Endothelial cell of umbilical vein (primary cell): ENCODE measurements around the gene CT55. TPM values are rescaled to one million over a fixed set of nuclear protein-coding genes. Genes with fewer than 3 reads are reported as not detected.
"Not testable (repeated sequence)": the region's sequence is repeated elsewhere in the genome, so short reads cannot be mapped to it uniquely, and the experiment has no call there.

Experiments
- BruUV-seq: library from RNA; stranded (reverse); fragments of 400-500 nt; replicated peaks from 2 replicates; lab custom pipeline; 2021; lab: Mats Ljungman, UMichigan
- CTCF ChIA-PET: fragments of 300-600, 350-600 bp; sonication (Branson Sonifier 250); formaldehyde crosslinking; loops from one replicate; lab custom pipeline; 2021; ENCODE audit warnings: antibody characterized with exemption, inconsistent platforms; lab: Charles Lee
- POLR2A ChIA-PET: fragments of 300-600, 350-600 bp; sonication (Branson Sonifier 250); formaldehyde crosslinking; loops from one replicate; lab custom pipeline; 2021; ENCODE audit warnings: antibody characterized with exemption, inconsistent platforms; lab: Charles Lee
- DNase-seq: peaks from one replicate; pipeline ENCODE4 v3.0.0-alpha.2; 2011; ENCODE audit warnings: low read depth, low spot score
- FAIRE-seq: peaks from 2 replicates; lab custom pipeline; 2011; peaks lifted over from hg19 to GRCh38; lab: Jason Lieb, UNC
- H2AFZ ChIP-seq: 2 replicates; pipeline ENCODE4 v1.6.0; 2012; ENCODE audit warnings: low read depth, low read length, control low read depth, inconsistent platforms
- H3K27ac ChIP-seq: 2 replicates; pipeline ENCODE4 v1.5.1; 2011; ENCODE audit warnings: low read depth, mild to moderate bottlenecking, control low read depth, low read length, moderate library complexity; ENCODE audit not compliant: insufficient read depth
- H3K27me3 ChIP-seq, 2 experiments: 2 replicates each; pipeline versions ENCODE4 v1.6.0 to v1.6.1; 2011; ENCODE audit warnings: low read length in 2 of 2, mixed read lengths in 1 of 2; ENCODE audit not compliant: control insufficient read depth in 2 of 2, insufficient read depth in 2 of 2
- H3K36me3 ChIP-seq, 2 experiments: 2 replicates in 1 of 2; 3 replicates in 1 of 2; pipeline ENCODE4 v1.5.1; 2011; ENCODE audit warnings: low read length in 2 of 2, mild to moderate bottlenecking in 1 of 2, moderate library complexity in 1 of 2; ENCODE audit not compliant: control insufficient read depth in 2 of 2, insufficient read depth in 2 of 2; ENCODE audit errors: extremely low read depth in 1 of 2
- H3K4me1 ChIP-seq: 3 replicates; pipeline ENCODE4 v1.5.1; 2011; ENCODE audit warnings: mild to moderate bottlenecking, low read length; ENCODE audit not compliant: control insufficient read depth, insufficient read depth; ENCODE audit errors: extremely low read depth
- H3K4me2 ChIP-seq: 2 replicates; pipeline ENCODE4 v1.6.1; 2011; ENCODE audit warnings: low read length, control low read depth, mixed read lengths; ENCODE audit not compliant: insufficient read depth
- H3K4me3 ChIP-seq, 3 experiments: fragments of 200-600 bp in 1 of 3; sonication (generic), shearing (Covaris generic) in 1 of 3; replicated peaks in 1 of 3; 2 replicates each; pipeline ENCODE4 v1.5.1; 2011 to 2016; ENCODE audit warnings: control low read depth in 3 of 3, low read length in 3 of 3, mild to moderate bottlenecking in 2 of 3, inconsistent platforms in 1 of 3, low read depth in 1 of 3, moderate library complexity in 1 of 3; ENCODE audit not compliant: insufficient read depth in 1 of 3
- H3K79me2 ChIP-seq: 2 replicates; pipeline ENCODE4 v1.6.0; 2012; ENCODE audit warnings: low read length, inconsistent platforms; ENCODE audit not compliant: control insufficient read depth, insufficient read depth
- H3K9ac ChIP-seq: replicated peaks from 2 replicates; pipeline ENCODE3; 2011; ENCODE audit warnings: low read length, control low read depth; ENCODE audit not compliant: insufficient read depth; ENCODE audit errors: extremely low read depth
- H3K9me1 ChIP-seq: replicated peaks from 3 replicates; pipeline ENCODE4 v1.6.0; 2011; ENCODE audit warnings: mild to moderate bottlenecking, low read length; ENCODE audit not compliant: control insufficient read depth, insufficient read depth; ENCODE audit errors: extremely low read depth
- H3K9me3 ChIP-seq: replicated peaks from 2 replicates; pipeline ENCODE4 v1.5.1; 2012; ENCODE audit warnings: low read length, inconsistent platforms; ENCODE audit not compliant: control insufficient read depth, insufficient read depth
- H4K20me1 ChIP-seq: replicated peaks from 2 replicates; pipeline ENCODE3; 2011; ENCODE audit warnings: mild to moderate bottlenecking, low read length; ENCODE audit not compliant: control insufficient read depth, insufficient read depth; ENCODE audit errors: extremely low read depth
- EZH2 ChIP-seq: IDR thresholded peaks from 2 replicates; pipeline ENCODE4 v1.6.1; 2012; ENCODE audit warnings: borderline replicate concordance, low read depth, mild to moderate bottlenecking, moderate library complexity, low read length, inconsistent platforms; ENCODE audit not compliant: severe bottlenecking
- FOS ChIP-seq: IDR thresholded peaks from 2 replicates; pipeline ENCODE4 v1.6.1; 2011; ENCODE audit warnings: mild to moderate bottlenecking, low read length, moderate library complexity, borderline replicate concordance; ENCODE audit not compliant: insufficient read depth
- GATA2 ChIP-seq: IDR thresholded peaks from 2 replicates; pipeline ENCODE4 v1.7.0; 2011; ENCODE audit warnings: low read depth, mild to moderate bottlenecking, moderate library complexity, mixed read lengths, low read length; ENCODE audit not compliant: insufficient read length, insufficient read depth
- JUN ChIP-seq: IDR thresholded peaks from 2 replicates; pipeline ENCODE4 v1.6.1; 2011; ENCODE audit warnings: borderline replicate concordance, low read depth; ENCODE audit not compliant: insufficient read length, insufficient read depth
- MYC ChIP-seq: IDR thresholded peaks from one replicate; pipeline ENCODE4 v1.6.1; 2011; ENCODE audit warnings: mild to moderate bottlenecking, low read depth, low read length
- POLR2A ChIP-seq: IDR thresholded peaks from 2 replicates; pipeline ENCODE4 v1.6.1; 2012; ENCODE audit warnings: low read depth, mild to moderate bottlenecking, control low read depth, low read length
- POLR2AphosphoS5 ChIP-seq: IDR thresholded peaks from 2 replicates; pipeline ENCODE4 v1.6.1; 2012; ENCODE audit warnings: low read depth, mild to moderate bottlenecking, control low read depth, low read length, moderate library complexity; ENCODE audit not compliant: insufficient read depth
- dilution Hi-C: fragments of 300-500 bp; cut with MboI; formaldehyde crosslinking; loops from one replicate; pipeline ENCODE4 v1.15.0; 2019; ENCODE audit warnings: low sequenced_read_pairs; ENCODE audit not compliant: extremely low pct_ligation_motif_present
- intact Hi-C: fragments of 100-400 bp; cut with micrococcal nuclease; formaldehyde crosslinking; loops from one replicate; pipeline ENCODE4 v1.10.0; 2022
- polyA plus RNA-seq, 4 experiments: library from polyadenylated mRNA; depleted of rRNA in 3 of 4; stranded (reverse) in 3 of 4; unstranded in 1 of 4; fragments of >200 nt; gene quantifications; 2 replicates each; pipeline versions ENCODE4 v1.2.1 to v1.2.3, GENCODE V29; 2011 to 2012; ENCODE audit warnings: missing spikeins in 1 of 4
- total RNA-seq: library from RNA; stranded (reverse); gene quantifications from 2 replicates; pipeline ENCODE4 v1.2.3, GENCODE V29; 2021
- TF ChIP-seq, protein P1 (sequence below), 2 donors: IDR thresholded peaks; 1 replicate in 1 of 2; 2 replicates in 1 of 2; pipeline ENCODE4 v1.5.1; 2011; ENCODE audit warnings: low read length in 2 of 2, mild to moderate bottlenecking in 2 of 2, moderate library complexity in 2 of 2, control low read depth in 1 of 2, inconsistent platforms in 1 of 2, low read depth in 1 of 2; ENCODE audit not compliant: insufficient read depth in 1 of 2; ENCODE audit errors: extremely low read depth in 1 of 2
- TF ChIP-seq, protein P2 (sequence below): IDR thresholded peaks from 2 replicates; pipeline ENCODE4 v1.6.1; 2011; ENCODE audit not compliant: insufficient read depth, insufficient read length

Gene CT55
- total and polyA plus RNA-seq, 2 donors (not counting 3 experiments of a cell fraction or from before 2014, with no cell fraction given), result not detected

DNA sequence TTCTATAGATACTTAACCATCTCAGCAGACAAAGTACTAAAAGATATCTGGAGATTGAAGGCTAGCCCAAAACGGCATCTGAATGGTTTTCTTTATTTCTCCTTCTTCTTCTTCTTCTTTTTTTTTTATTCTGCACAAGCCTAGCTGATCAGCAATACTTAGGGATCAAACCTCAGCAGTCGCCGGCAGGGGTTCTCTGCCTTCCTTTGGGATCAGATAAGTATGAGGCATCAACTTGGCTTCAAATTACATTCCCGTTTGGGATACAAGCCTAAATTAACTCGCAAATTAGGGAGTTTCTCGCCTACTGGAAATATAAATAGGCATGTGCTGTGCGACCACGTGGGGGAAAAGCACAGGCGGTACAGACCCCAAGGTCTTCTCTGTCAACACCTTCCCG lies 730 bp downstream of the CT55 start:
- BruUV-seq, result no TSS peak
- H3K36me3 ChIP-seq, result no peaks in the 10 kb centered on the region
- H3K9ac ChIP-seq, result no peak overlapping the region
- CTCF ChIA-PET, result no interaction called here
- H3K9me1 ChIP-seq, result no peaks in the 10 kb centered on the region
- dilution Hi-C loops (no loop called here), intact Hi-C loops (no loop called here)
- no peaks in the 10 kb centered on the region for H4K20me1 ChIP-seq
- no peak overlapping the region for H2AFZ ChIP-seq
- no peaks in the 10 kb centered on the region for H3K4me1 ChIP-seq
- no peaks in the 10 kb centered on the region for H3K9me3 ChIP-seq
- no peaks in the 10 kb centered on the region for H3K79me2 ChIP-seq
- no peak for DNase-seq
- TF ChIP-seq JUN (no peak), FOS (no peak), GATA2 (no peak), POLR2A (no peak), MYC (no peak), EZH2 (no peak), POLR2AphosphoS5 (no peak)
- TF ChIP-seq, protein P1, sequence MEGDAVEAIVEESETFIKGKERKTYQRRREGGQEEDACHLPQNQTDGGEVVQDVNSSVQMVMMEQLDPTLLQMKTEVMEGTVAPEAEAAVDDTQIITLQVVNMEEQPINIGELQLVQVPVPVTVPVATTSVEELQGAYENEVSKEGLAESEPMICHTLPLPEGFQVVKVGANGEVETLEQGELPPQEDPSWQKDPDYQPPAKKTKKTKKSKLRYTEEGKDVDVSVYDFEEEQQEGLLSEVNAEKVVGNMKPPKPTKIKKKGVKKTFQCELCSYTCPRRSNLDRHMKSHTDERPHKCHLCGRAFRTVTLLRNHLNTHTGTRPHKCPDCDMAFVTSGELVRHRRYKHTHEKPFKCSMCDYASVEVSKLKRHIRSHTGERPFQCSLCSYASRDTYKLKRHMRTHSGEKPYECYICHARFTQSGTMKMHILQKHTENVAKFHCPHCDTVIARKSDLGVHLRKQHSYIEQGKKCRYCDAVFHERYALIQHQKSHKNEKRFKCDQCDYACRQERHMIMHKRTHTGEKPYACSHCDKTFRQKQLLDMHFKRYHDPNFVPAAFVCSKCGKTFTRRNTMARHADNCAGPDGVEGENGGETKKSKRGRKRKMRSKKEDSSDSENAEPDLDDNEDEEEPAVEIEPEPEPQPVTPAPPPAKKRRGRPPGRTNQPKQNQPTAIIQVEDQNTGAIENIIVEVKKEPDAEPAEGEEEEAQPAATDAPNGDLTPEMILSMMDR (IDR thresholded peaks at IDR 0.05; ENCODE audit: extremely low read depth in 1 of 2, insufficient read depth in 1 of 2, low read depth in 1 of 2, low read length in 2 of 2), result no peak
- TF ChIP-seq, protein P2, sequence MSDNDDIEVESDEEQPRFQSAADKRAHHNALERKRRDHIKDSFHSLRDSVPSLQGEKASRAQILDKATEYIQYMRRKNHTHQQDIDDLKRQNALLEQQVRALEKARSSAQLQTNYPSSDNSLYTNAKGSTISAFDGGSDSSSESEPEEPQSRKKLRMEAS, result no peak
- H3K4me2 ChIP-seq, result no peak overlapping the region
- H3K4me3 ChIP-seq, result no peak overlapping the region
- POLR2A ChIA-PET, result no interaction called here
- H3K27me3 ChIP-seq, result no peaks in the 10 kb centered on the region
- FAIRE-seq, result no peak
- H3K27ac ChIP-seq, result no peak overlapping the region

DNA sequence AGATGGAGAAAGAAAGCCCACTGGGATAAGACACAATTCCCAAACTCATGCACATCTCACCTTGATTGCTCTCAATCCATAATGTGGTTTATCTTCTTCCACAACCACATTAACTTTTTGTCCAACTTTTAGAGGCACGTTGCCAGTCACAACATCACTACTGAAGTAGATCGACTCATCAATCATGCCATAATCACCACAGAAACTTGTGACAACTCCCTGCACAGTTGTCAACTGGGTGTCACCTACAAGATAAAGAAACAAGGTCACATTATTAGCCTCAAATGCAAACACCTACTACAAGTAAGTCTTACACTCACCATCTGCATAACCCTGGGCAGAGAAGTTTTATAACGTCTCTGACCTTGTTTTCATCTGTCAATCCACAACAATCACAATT lies 1.7 kb downstream of the CT55 start:
- H2AFZ ChIP-seq, H3K4me3 ChIP-seq, H3K36me3 ChIP-seq, FAIRE-seq, H3K79me2 ChIP-seq, H3K4me1 ChIP-seq, H3K27ac ChIP-seq, CTCF ChIA-PET, H3K27me3 ChIP-seq, H3K9ac ChIP-seq, dilution Hi-C loops, H4K20me1 ChIP-seq, H3K9me3 ChIP-seq, POLR2A ChIA-PET, BruUV-seq, H3K4me2 ChIP-seq, DNase-seq, H3K9me1 ChIP-seq, intact Hi-C loops: not testable (repeated sequence)
